ENCODE data around the gene HECTD3.
"Not testable (repeated sequence)": the region's sequence is repeated elsewhere in the genome, so short reads cannot be mapped to it uniquely, and the experiment has no call there.

HECTD3 gene

DNA sequence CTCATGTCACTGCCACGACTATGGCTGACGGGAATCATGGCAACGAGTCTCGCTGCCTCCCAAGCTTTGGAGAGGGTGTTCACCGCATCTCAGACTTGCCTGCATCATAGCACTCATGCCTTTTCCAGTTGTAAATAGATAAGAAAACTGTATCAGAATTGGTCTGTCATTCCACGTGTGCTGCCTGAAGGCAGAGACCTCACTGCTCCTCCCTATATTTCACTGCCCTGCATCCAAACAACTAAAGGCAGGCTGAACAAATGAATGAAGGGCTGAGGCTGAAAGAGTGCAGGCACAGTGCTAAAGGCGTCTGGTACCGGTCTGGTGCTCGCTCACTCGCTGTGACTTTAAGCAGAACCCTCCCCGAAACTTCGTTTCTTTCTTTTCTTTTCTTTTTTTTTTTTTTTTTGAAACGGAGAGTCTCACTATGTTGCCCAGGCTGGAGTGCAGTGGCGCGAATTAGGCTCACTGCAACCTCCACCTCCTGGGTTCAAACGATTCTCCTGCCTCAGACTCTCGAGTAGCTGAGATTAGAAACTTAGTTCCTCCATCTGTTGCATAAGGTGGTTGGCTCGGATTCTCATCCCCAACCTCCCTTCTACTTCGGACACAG lies 25.3 kb downstream of the HECTD3 start:
- no peak for DNase-seq

GRCh38 chr1:44977372-44977771 lies 33.8 kb downstream of the HECTD3 start:
- not testable (repeated sequence) for DNase-seq

- DNase-seq, result no peak
Measured at GRCh38 chr1:44976252-44976651, 34.9 kb downstream of the HECTD3 start.

DNA sequence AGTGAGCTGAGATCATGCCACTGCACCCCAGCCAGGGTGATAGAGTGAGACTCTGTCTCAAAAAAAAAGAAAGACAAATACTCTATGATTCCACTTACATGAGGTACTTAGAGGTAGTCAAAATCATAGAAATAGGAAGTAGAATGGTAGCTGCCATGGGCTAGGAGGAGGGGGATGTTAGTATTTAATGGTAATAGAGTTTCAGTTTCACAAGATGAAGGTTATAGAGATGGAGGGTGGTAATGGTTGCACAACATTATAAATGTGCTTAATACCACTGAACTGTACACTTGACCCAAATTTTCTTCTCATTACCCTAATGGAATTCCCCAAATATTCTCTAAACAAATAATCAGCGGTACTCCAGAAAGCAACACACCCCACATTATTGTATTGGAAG lies 37.5 kb downstream of the HECTD3 start:
- DNase-seq, result no peak

DNA sequence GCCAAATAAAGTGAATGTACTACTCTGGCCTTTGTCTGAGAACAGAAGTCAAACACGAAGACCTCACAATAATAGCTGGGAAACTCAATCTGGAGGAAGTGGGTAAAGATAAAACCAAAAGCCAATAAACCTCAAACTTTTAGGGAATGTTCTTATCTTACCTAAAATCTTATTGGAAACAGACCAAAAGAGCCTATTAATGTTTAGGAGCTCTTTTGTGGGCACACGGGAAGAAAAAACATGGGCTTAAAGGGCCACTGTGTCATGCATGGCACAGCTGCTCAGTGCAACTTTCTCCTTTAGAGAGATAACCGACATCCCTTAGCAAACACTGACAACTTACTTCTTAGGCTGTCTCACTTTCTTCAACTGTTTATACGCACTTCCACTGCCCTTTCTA lies 40.8 kb downstream of the HECTD3 start:
- DNase-seq, result no peak

- no peak for DNase-seq
Measured at GRCh38 chr1:44964396-44964795, 46.7 kb downstream of the HECTD3 start.

GRCh38 chr1:44962729-44963128 lies 48.4 kb downstream of the HECTD3 start:
- peak; percentile 51 for DNase-seq

GRCh38 chr1:44962022-44962421 lies 49.1 kb downstream of the HECTD3 start:
- DNase-seq, result not testable (repeated sequence)

DNA sequence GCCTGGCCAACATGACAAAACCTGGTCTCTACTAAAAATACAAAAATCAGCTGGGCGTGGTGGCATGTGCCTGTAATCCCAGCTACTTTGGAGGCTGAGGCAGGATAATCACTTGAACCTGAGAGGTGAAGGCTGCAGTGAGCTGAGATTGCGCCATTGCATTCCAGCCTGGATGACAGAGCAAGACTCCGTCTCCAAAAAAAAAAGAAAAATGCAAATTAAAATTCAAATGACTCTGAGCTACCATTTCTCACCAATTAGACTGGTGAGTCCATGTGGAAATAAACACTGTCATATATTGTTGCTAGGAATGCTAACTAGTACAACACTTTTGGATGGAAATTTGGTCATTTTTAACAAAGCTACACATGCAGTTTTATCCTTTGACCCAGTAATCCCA lies 53.6 kb downstream of the HECTD3 start:
- not testable (repeated sequence) for DNase-seq

DNA sequence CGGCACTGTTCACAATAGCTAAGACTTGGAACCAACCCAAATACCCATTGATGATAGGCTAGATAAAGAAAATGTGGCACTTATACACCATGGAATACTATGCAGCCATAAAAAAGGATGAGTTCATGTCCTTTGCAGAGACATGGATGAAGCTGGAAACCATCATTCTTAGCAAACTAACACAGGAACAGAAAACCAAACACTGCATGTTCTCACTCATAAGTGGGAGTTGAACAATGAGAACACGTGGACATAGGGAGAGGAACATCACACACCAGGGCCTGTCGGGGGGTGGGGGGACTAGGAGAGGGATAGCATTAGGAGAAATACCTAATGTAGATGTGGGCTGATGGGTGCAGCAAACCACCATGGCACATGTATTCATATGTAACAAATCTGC lies 55.0 kb downstream of the HECTD3 start:
- DNase-seq, result not testable (repeated sequence)

Measured in NCI-H146 (cell line).